HCT116 (cell line): Measurements from ENCODE around the gene GMPR2. TPM values are rescaled to one million over a fixed set of nuclear protein-coding genes. Genes with fewer than 3 reads are reported as not detected.

ENCODE experiments used
- ATAC-seq: fragments of 200-7000 bp; cut with Tn5 transposase; 2 replicates; pipeline ENCODE4 v1.9.1; 2020; ENCODE audit warnings: mild to moderate bottlenecking, moderate library complexity
- BruUV-seq: library from RNA; stranded (reverse); fragments of 400-500 nt; replicated peaks from 2 replicates; lab custom pipeline; 2021; lab: Mats Ljungman, UMichigan
- CTCF ChIA-PET: fragments of 300-600 bp; sonication (Branson Sonifier 250); formaldehyde crosslinking; loops from one replicate; lab custom pipeline; 2021; ENCODE audit warnings: antibody characterized with exemption; lab: Charles Lee
- POLR2A ChIA-PET: fragments of 300-600, 350-600 bp; sonication (Branson Sonifier 250); formaldehyde crosslinking; loops from one replicate; lab custom pipeline; 2021; ENCODE audit warnings: antibody characterized with exemption; lab: Charles Lee
- RAD21 ChIA-PET, 2 experiments: fragments of 300-600 bp; sonication (Branson Sonifier 250); formaldehyde crosslinking; loops; one replicate each; lab custom pipeline; 2023; ENCODE audit warnings: low total read pairs in 2 of 2; ENCODE audit not compliant: uncharacterized antibody in 2 of 2, unreplicated experiment in 2 of 2, low non-redundant PET in 1 of 2; lab: Charles Lee
- DNase-seq: peaks from one replicate; pipeline ENCODE4 v3.0.0-alpha.2; 2010; ENCODE audit warnings: low read depth, low spot score
- H2AFZ ChIP-seq: fragments of 200-600 bp; shearing (Covaris generic), sonication (generic); 2 replicates; pipeline ENCODE4 v1.6.1; 2017; ENCODE audit warnings: low read depth, mixed run types, mixed read lengths, antibody characterized with exemption, low read length; ENCODE audit not compliant: poor library complexity, severe bottlenecking
- H3K27ac ChIP-seq: 2 replicates; pipeline ENCODE4 v1.5.1; 2012; ENCODE audit warnings: low read depth, low read length
- H3K27me3 ChIP-seq: fragments of 200-600 bp; sonication (generic); 2 replicates; pipeline ENCODE4 v1.6.1; 2016; ENCODE audit warnings: mixed run types, low read length, mixed read lengths; ENCODE audit not compliant: insufficient read depth
- H3K36me3 ChIP-seq, 2 experiments: fragments of 200-500 bp in 1 of 2; fragments of 200-600 bp in 1 of 2; sonication (Bioruptor generic) in 1 of 2; sonication (generic) in 1 of 2; 2 replicates each; pipeline versions ENCODE4 v1.5.1 to v1.6.1; 2014 to 2016; ENCODE audit warnings: low read length in 2 of 2, inconsistent platforms in 1 of 2, mixed read lengths in 1 of 2, mixed run types in 1 of 2; ENCODE audit not compliant: insufficient read depth in 2 of 2, control insufficient read depth in 1 of 2
- H3K4me1 ChIP-seq, 2 experiments: fragments of 200-600 bp in 1 of 2; sonication (generic) in 1 of 2; 2 replicates each; pipeline versions ENCODE4 v1.5.1 to v1.6.1; 2012 to 2017; ENCODE audit warnings: low read length in 2 of 2, inconsistent platforms in 1 of 2, mild to moderate bottlenecking in 1 of 2, mixed read lengths in 1 of 2, mixed run types in 1 of 2, moderate library complexity in 1 of 2; ENCODE audit not compliant: insufficient read depth in 2 of 2, control insufficient read depth in 1 of 2
- H3K4me2 ChIP-seq: fragments of 200-600 bp; sonication (generic); 2 replicates; pipeline ENCODE4 v1.6.1; 2017; ENCODE audit warnings: mixed run types, low read length, mixed read lengths
- H3K4me3 ChIP-seq, 2 experiments: fragments of 200-600 bp in 1 of 2; sonication (generic) in 1 of 2; replicated peaks in 1 of 2; 2 replicates each; pipeline ENCODE4 v1.5.1; 2011 to 2016; ENCODE audit warnings: low read length in 2 of 2, control low read depth in 1 of 2, low read depth in 1 of 2, mild to moderate bottlenecking in 1 of 2, mixed read lengths in 1 of 2, mixed run types in 1 of 2
- H3K79me2 ChIP-seq: fragments of 200-600 bp; sonication (generic); 2 replicates; pipeline ENCODE4 v1.6.1; 2017; ENCODE audit warnings: mild to moderate bottlenecking, mixed run types, low read length, moderate library complexity, mixed read lengths; ENCODE audit not compliant: insufficient read depth
- H3K9ac ChIP-seq: fragments of 200-600 bp; sonication (generic); 2 replicates; pipeline ENCODE4 v1.6.1; 2016; ENCODE audit warnings: low read length, mixed read lengths
- H3K9me2 ChIP-seq: fragments of 200-600 bp; sonication (generic), shearing (Covaris generic); 2 replicates; pipeline ENCODE4 v1.6.1; 2017; ENCODE audit warnings: mixed run types, mild to moderate bottlenecking, moderate library complexity; ENCODE audit not compliant: insufficient read depth
- H3K9me3 ChIP-seq, 2 experiments: fragments of 200-500 bp in 1 of 2; fragments of 200-600 bp in 1 of 2; sonication (Bioruptor generic) in 1 of 2; sonication (generic) in 1 of 2; 2 replicates each; pipeline ENCODE4 v1.6.1; 2014 to 2017; ENCODE audit warnings: low read length in 2 of 2, mixed read lengths in 2 of 2, inconsistent platforms in 1 of 2, low read depth in 1 of 2, mild to moderate bottlenecking in 1 of 2, mixed run types in 1 of 2, moderate library complexity in 1 of 2; ENCODE audit not compliant: control insufficient read depth in 1 of 2, insufficient read depth in 1 of 2
- H4K20me1 ChIP-seq: fragments of 200-600 bp; sonication (generic), shearing (Covaris generic); 2 replicates; pipeline ENCODE4 v1.6.1; 2017; ENCODE audit warnings: mixed run types, mild to moderate bottlenecking, moderate library complexity; ENCODE audit not compliant: insufficient read depth
- ATF3 ChIP-seq: IDR thresholded peaks from 2 replicates; pipeline ENCODE4 v1.6.1; 2012
- CEBPB ChIP-seq: IDR thresholded peaks from 2 replicates; pipeline ENCODE4 v1.6.1; 2012; ENCODE audit warnings: low read depth
- ELF1 ChIP-seq: IDR thresholded peaks from 2 replicates; pipeline ENCODE4 v1.6.1; 2012; ENCODE audit warnings: low read depth, borderline replicate concordance
- EZH2 ChIP-seq: fragments of 200-600 bp; sonication (generic); IDR thresholded peaks from 2 replicates; pipeline ENCODE4 v1.6.1; 2017; ENCODE audit warnings: antibody characterized with exemption, mixed run types
- EZH2phosphoT487 ChIP-seq: fragments of 200-600 bp; IDR thresholded peaks from 2 replicates; pipeline ENCODE4 v1.6.1; 2018; ENCODE audit warnings: antibody characterized with exemption, borderline replicate concordance
- RAD21 ChIP-seq: IDR thresholded peaks from 2 replicates; pipeline ENCODE4 v1.6.1; 2012; ENCODE audit warnings: low read depth, mild to moderate bottlenecking
- SIN3A ChIP-seq: IDR thresholded peaks from 2 replicates; pipeline ENCODE4 v1.6.1; 2012; ENCODE audit warnings: low read depth
- SRF ChIP-seq: IDR thresholded peaks from 2 replicates; pipeline ENCODE4 v1.6.1; 2012; ENCODE audit warnings: low read depth
- TCF7L2 ChIP-seq: IDR thresholded peaks from 2 replicates; pipeline ENCODE4 v1.7.0; 2011; ENCODE audit warnings: borderline replicate concordance, inconsistent platforms; ENCODE audit not compliant: insufficient read depth, insufficient read length; ENCODE audit errors: extremely low read depth
- YY1 ChIP-seq: IDR thresholded peaks from 2 replicates; pipeline ENCODE4 v1.6.1; 2011; ENCODE audit warnings: low read length, low read depth, moderate library complexity, mild to moderate bottlenecking; ENCODE audit not compliant: insufficient replicate concordance; ENCODE audit errors: extremely low read depth
- ZBTB33 ChIP-seq: IDR thresholded peaks from 2 replicates; pipeline ENCODE4 v1.6.1; 2011; ENCODE audit warnings: mild to moderate bottlenecking, low read length, moderate library complexity; ENCODE audit not compliant: insufficient replicate concordance; ENCODE audit errors: extremely low read depth
- ZFX ChIP-seq: fragments of 450-650 bp; IDR thresholded peaks from 2 replicates; pipeline ENCODE4 v1.6.1; 2017
- ZNF274 ChIP-seq: fragments of 200-500 bp; sonication (Bioruptor generic); IDR thresholded peaks from 2 replicates; pipeline ENCODE4 v1.6.1; 2014; ENCODE audit warnings: mild to moderate bottlenecking, low read depth, low read length, inconsistent platforms
- intact Hi-C: fragments of 100-400 bp; cut with micrococcal nuclease; formaldehyde crosslinking; loops from 2 replicates; pipeline ENCODE4 v1.10.0; 2022
- total RNA-seq: library from RNA; stranded (reverse); gene quantifications from one replicate; pipeline ENCODE4 v1.2.1, GENCODE V29; 2021; ENCODE audit not compliant: unreplicated experiment

Gene GMPR2
- total RNA-seq, 1 experiment from 2014 or later: 66.9 TPM

GRCh38 chr14:24247422-24247821 lies 14.7 kb downstream of the GMPR2 start:
- TF ChIP-seq ELF1: no peak
- no peak for TF ChIP-seq CEBPB
- TF ChIP-seq SRF: no peak
- TF ChIP-seq YY1: no peak
- no peak for TF ChIP-seq RAD21
- no peak for TF ChIP-seq ATF3
- TF ChIP-seq SIN3A: no peak
- no peak for TF ChIP-seq ZNF274
- TF ChIP-seq TCF7L2: no peak
- TF ChIP-seq ZFX: no peak
- TF ChIP-seq EZH2: no peak
- no peak for TF ChIP-seq EZH2phosphoT487
- no peak for TF ChIP-seq ZBTB33
- Histone ChIP-seq H3K4me2 (no peak overlapping the region), H3K79me2 (no peaks in the 10 kb centered on the region), H3K27me3 (no peaks in the 10 kb centered on the region), H3K9me3 (no peaks in the 10 kb centered on the region), H3K9me2 (no peaks in the 10 kb centered on the region), H2AFZ (no peak overlapping the region), H3K4me3 (no peak overlapping the region), H3K27ac (no peak overlapping the region), H3K9ac (no peak overlapping the region), H3K4me1 (peaks cover 7 to 20% of the 10 kb centered on the region in 2 experiments), H4K20me1 (no peaks in the 10 kb centered on the region), H3K36me3 (no peaks in the 10 kb centered on the region)
- intact Hi-C loops: no loop called here
- ChIA-PET CTCF (interaction anchor here (1.0 kb wide), 2 partner anchors 32 to 50 kb away, joined by 3 read pairs; no protein-coding TSS in a partner anchor), RAD21 (no interaction called here), POLR2A (interaction anchor here (0.8 kb wide), 1 partner anchor 24 kb away, joined by 5 read pairs; the partner anchor contains the start of gene RABGGTA)
- no peak for ATAC-seq
- BruUV-seq: no TSS peak
- DNase-seq: no peak
